ENCODE data around the gene ZNF197.

ZNF197 gene

DNA sequence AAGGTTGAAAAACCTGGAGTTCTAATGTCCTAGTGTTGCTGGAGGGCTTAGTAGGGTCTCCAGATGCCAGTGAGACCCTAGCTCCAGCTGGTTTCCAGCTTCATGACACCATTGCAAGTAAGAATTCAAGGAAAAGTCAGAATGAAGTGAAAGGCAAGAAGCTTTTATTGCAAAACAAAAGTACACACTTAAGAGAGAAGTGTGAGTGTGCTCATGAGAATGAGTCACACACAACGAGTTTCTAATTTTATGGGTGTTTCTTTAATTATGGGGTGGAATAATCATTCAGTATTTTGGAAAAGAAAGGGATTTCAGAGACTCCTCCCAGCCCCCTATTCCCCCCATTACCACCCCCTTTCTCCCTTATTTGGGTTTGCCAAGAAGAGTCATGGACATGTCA lies 63.1 kb downstream of the ZNF197 start:
- Mint-ChIP-seq H3K27ac (no peak overlapping the region), H3K4me3 (peak overlapping the region in 1 of 3 experiments; percentile 60), H3K9me3 (peaks cover 61% of the 10 kb centered on the region), H3K4me1 (peaks cover 11% of the 10 kb centered on the region), H3K27me3 (ENCODE audit: low read depth) (peaks cover 4% of the 10 kb centered on the region), H3K36me3 (ENCODE audit: low read depth) (peaks cover 30% of the 10 kb centered on the region)
- TF ChIP-seq, protein P1, sequence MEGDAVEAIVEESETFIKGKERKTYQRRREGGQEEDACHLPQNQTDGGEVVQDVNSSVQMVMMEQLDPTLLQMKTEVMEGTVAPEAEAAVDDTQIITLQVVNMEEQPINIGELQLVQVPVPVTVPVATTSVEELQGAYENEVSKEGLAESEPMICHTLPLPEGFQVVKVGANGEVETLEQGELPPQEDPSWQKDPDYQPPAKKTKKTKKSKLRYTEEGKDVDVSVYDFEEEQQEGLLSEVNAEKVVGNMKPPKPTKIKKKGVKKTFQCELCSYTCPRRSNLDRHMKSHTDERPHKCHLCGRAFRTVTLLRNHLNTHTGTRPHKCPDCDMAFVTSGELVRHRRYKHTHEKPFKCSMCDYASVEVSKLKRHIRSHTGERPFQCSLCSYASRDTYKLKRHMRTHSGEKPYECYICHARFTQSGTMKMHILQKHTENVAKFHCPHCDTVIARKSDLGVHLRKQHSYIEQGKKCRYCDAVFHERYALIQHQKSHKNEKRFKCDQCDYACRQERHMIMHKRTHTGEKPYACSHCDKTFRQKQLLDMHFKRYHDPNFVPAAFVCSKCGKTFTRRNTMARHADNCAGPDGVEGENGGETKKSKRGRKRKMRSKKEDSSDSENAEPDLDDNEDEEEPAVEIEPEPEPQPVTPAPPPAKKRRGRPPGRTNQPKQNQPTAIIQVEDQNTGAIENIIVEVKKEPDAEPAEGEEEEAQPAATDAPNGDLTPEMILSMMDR (IDR thresholded peaks at IDR 0.05; ENCODE audit: unreplicated experiment in 3 of 3) = no peak

Measured in nephron (organoid).